ENCODE data around the gene FSTL5. TPM values are rescaled to one million over a fixed set of nuclear protein-coding genes. Genes with fewer than 3 reads are reported as not detected.

Gene FSTL5
- total and polyA plus RNA-seq, 2 experiments from 2014 or later: 0.06 to 0.49 TPM

GRCh38 chr4:161762796-161763195, 401.0 kb downstream of the FSTL5 start:
- Mint-ChIP-seq H3K27ac (no peak overlapping the region), H3K4me1 (no peaks in the 10 kb centered on the region), H3K4me3 (no peak overlapping the region), H3K9me3 (no peaks in the 10 kb centered on the region), H3K36me3 (ENCODE audit: low read depth) (no peaks in the 10 kb centered on the region), H3K27me3 (ENCODE audit: insufficient read depth, low read depth, poor library complexity) (no peaks in the 10 kb centered on the region)
- ATAC-seq: no peak
- Histone ChIP-seq H3K27ac (ENCODE audit: low read depth) (no peak overlapping the region), H2AFZ (no peak overlapping the region), H3K4me1 (ENCODE audit: insufficient read depth) (peaks cover 1% of the 10 kb centered on the region), H3K9me2 (ENCODE audit: insufficient read depth) (no peaks in the 10 kb centered on the region), H3F3A (replicated peaks; ENCODE audit: low read depth) (no peaks in the 10 kb centered on the region), H3K27me3 (ENCODE audit: insufficient read depth) (no peaks in the 10 kb centered on the region), H4K20me1 (replicated peaks; ENCODE audit: insufficient read depth) (no peaks in the 10 kb centered on the region), H3K36me3 (ENCODE audit: insufficient read depth) (no peaks in the 10 kb centered on the region), H3K79me2 (replicated peaks; ENCODE audit: insufficient read depth) (no peaks in the 10 kb centered on the region), H3K4me3 (no peak overlapping the region), H3K4me2 (no peak overlapping the region)
- TF ChIP-seq STAT1 (IDR thresholded peaks at IDR 0.05; ENCODE audit: unreplicated experiment) (no peak), CREB1 (CRISPR knock-in tag; IDR thresholded peaks at IDR 0.05; ENCODE audit: low read depth) (no peak), NANOG (IDR thresholded peaks at IDR 0.05; ENCODE audit: borderline replicate concordance) (no peak), EZH2 (IDR thresholded peaks at IDR 0.05; ENCODE audit: low read depth, unreplicated experiment) (no peak), EZH2phosphoT487 (IDR thresholded peaks at IDR 0.05; ENCODE audit: unreplicated experiment) (no peak), CTCF (conservative IDR thresholded peaks at IDR 0.05; ENCODE audit: low read depth in 2 of 2) (no peak), POLR2AphosphoS5 (IDR thresholded peaks at IDR 0.05; ENCODE audit: low read depth) (no peak), ZNF331 (CRISPR knock-in tag; IDR thresholded peaks at IDR 0.05; ENCODE audit: low read depth) (no peak), ZNF462 (CRISPR knock-in tag; IDR thresholded peaks at IDR 0.05) (no peak), ETS1 (IDR thresholded peaks at IDR 0.05) (no peak)
- no peak for DNase-seq (ENCODE audit: low spot score)
